ENCODE results near the gene NIN.

- TF ChIP-seq CTCF (IDR thresholded peaks at IDR 0.05) (no peak), POLR2A (IDR thresholded peaks at IDR 0.05) (no peak), POLR2AphosphoS5 (IDR thresholded peaks at IDR 0.05) (no peak)
Measured at GRCh38 chr14:50864946-50865345, 34.0 kb upstream of the NIN start.
